Vagina (tissue), 2 donors: ENCODE measurements around the gene EPN2. TPM values are rescaled to one million over a fixed set of nuclear protein-coding genes. Genes with fewer than 3 reads are reported as not detected.

Experiments
- DNase-seq, 2 donors: peaks; one replicate each; pipeline ENCODE4 v3.0.0-alpha.2; 2017; ENCODE audit errors: extremely low spot score in 2 of 2
- H3K27ac ChIP-seq: fragments of 200-600 bp; sonication (generic); one replicate; pipeline ENCODE4 v1.5.1; 2019
- H3K27me3 ChIP-seq: fragments of 200-600 bp; sonication (generic); one replicate; pipeline ENCODE4 v1.5.1; 2019
- H3K36me3 ChIP-seq, 2 donors: fragments of 200-600 bp; sonication (generic); one replicate each; pipeline ENCODE4 v1.5.1; 2017 to 2019
- H3K4me1 ChIP-seq: fragments of 200-600 bp; sonication (generic); one replicate; pipeline ENCODE4 v1.5.1; 2019
- H3K4me3 ChIP-seq, 2 donors: fragments of 200-600 bp; sonication (generic); 1 replicate in 1 of 2; 2 replicates in 1 of 2; pipeline ENCODE4 v1.5.1; 2016 to 2019
- H3K9me3 ChIP-seq: fragments of 200-600 bp; sonication (generic); one replicate; pipeline ENCODE4 v1.5.1; 2019
- CTCF ChIP-seq, 3 experiments: fragments of 450-650 bp in 2 of 3; fragments of 200-600 bp in 1 of 3; sonication (generic) in 1 of 3; IDR thresholded peaks; one replicate each; pipeline ENCODE4 v1.5.1; 2017 to 2019; ENCODE audit warnings: antibody characterized with exemption in 3 of 3, mild to moderate bottlenecking in 2 of 3, moderate library complexity in 2 of 3
- POLR2A ChIP-seq, 2 donors: fragments of 450-650 bp; IDR thresholded peaks; one replicate each; pipeline ENCODE4 v1.6.1; 2017; ENCODE audit warnings: antibody characterized with exemption in 2 of 2, mild to moderate bottlenecking in 2 of 2, moderate library complexity in 2 of 2
- POLR2AphosphoS5 ChIP-seq, 2 donors: sonication (generic); formaldehyde crosslinking; IDR thresholded peaks; one replicate each; pipeline ENCODE4 v1.9.0; 2017; ENCODE audit warnings: antibody characterized with exemption in 2 of 2, mild to moderate bottlenecking in 2 of 2, low read depth in 1 of 2; ENCODE audit not compliant: insufficient read depth in 1 of 2
- intact Hi-C: fragments of 100-400 bp; cut with DNase I; formaldehyde crosslinking; loops from one replicate; pipeline ENCODE4 v1.15.1; 2023
- total RNA-seq: library from RNA; depleted of rRNA; stranded (reverse); fragments of >200 nt; gene quantifications from one replicate; pipeline ENCODE4 v1.2.3, GENCODE V29; 2016

The EPN2 gene
- total RNA-seq, 1 donor from 2014 or later: 65.6 TPM

- intact Hi-C loops: no loop called here
- Histone ChIP-seq H3K4me3 (no peak overlapping the region), H3K27ac (no peak overlapping the region), H3K9me3 (no peaks in the 10 kb centered on the region), H3K36me3 (no peaks in the 10 kb centered on the region), H3K4me1 (peaks cover 4% of the 10 kb centered on the region), H3K27me3 (no peaks in the 10 kb centered on the region)
- DNase-seq: no peak
- TF ChIP-seq POLR2AphosphoS5 (IDR thresholded peaks at IDR 0.05; ENCODE audit: insufficient read depth in 1 of 2, low read depth in 1 of 2) (no peak), CTCF (IDR thresholded peaks at IDR 0.05) (no peak), POLR2A (IDR thresholded peaks at IDR 0.05) (no peak)
These were observed 117.6 kb downstream of the EPN2 start for GRCh38 chr17:19354748-19355147.

GRCh38 chr17:19357351-19357750 lies 120.2 kb downstream of the EPN2 start:
- no peak for TF ChIP-seq CTCF (IDR thresholded peaks at IDR 0.05)
- TF ChIP-seq POLR2A (IDR thresholded peaks at IDR 0.05): no peak
- TF ChIP-seq POLR2AphosphoS5 (IDR thresholded peaks at IDR 0.05; ENCODE audit: insufficient read depth in 1 of 2, low read depth in 1 of 2): no peak
- H3K4me3 ChIP-seq: no peak overlapping the region
- peaks cover 14% of the 10 kb centered on the region for H3K4me1 ChIP-seq
- no peak for DNase-seq
- H3K27me3 ChIP-seq: no peaks in the 10 kb centered on the region
- H3K27ac ChIP-seq: no peak overlapping the region
- no peaks in the 10 kb centered on the region for H3K36me3 ChIP-seq
- no peaks in the 10 kb centered on the region for H3K9me3 ChIP-seq
- intact Hi-C loops: no loop called here

GRCh38 chr17:19357761-19358160 lies 120.6 kb downstream of the EPN2 start:
- peaks cover 14% of the 10 kb centered on the region for H3K4me1 ChIP-seq
- intact Hi-C loops: no loop called here
- TF ChIP-seq POLR2A (IDR thresholded peaks at IDR 0.05) (no peak), CTCF (IDR thresholded peaks at IDR 0.05) (no peak), POLR2AphosphoS5 (IDR thresholded peaks at IDR 0.05; ENCODE audit: insufficient read depth in 1 of 2, low read depth in 1 of 2) (no peak)
- DNase-seq: no peak
- no peak overlapping the region for H3K27ac ChIP-seq
- no peaks in the 10 kb centered on the region for H3K27me3 ChIP-seq
- H3K9me3 ChIP-seq: no peaks in the 10 kb centered on the region
- no peaks in the 10 kb centered on the region for H3K36me3 ChIP-seq
- H3K4me3 ChIP-seq: no peak overlapping the region

- Histone ChIP-seq H3K27ac (no peak overlapping the region), H3K4me1 (peaks cover 11% of the 10 kb centered on the region), H3K9me3 (no peaks in the 10 kb centered on the region), H3K27me3 (no peaks in the 10 kb centered on the region), H3K4me3 (no peak overlapping the region), H3K36me3 (no peaks in the 10 kb centered on the region)
- TF ChIP-seq POLR2A (IDR thresholded peaks at IDR 0.05): no peak
- no peak for TF ChIP-seq POLR2AphosphoS5 (IDR thresholded peaks at IDR 0.05; ENCODE audit: insufficient read depth in 1 of 2, low read depth in 1 of 2)
- TF ChIP-seq CTCF (IDR thresholded peaks at IDR 0.05): no peak
- no peak for DNase-seq
- intact Hi-C loops: no loop called here
These were observed 122.0 kb downstream of the EPN2 start for GRCh38 chr17:19359151-19359550.

- H3K36me3 ChIP-seq: no peaks in the 10 kb centered on the region
- no peak for TF ChIP-seq CTCF (IDR thresholded peaks at IDR 0.05)
- TF ChIP-seq POLR2A (IDR thresholded peaks at IDR 0.05): no peak
- TF ChIP-seq POLR2AphosphoS5 (IDR thresholded peaks at IDR 0.05; ENCODE audit: insufficient read depth in 1 of 2, low read depth in 1 of 2): no peak
- no peak overlapping the region for H3K27ac ChIP-seq
- H3K4me3 ChIP-seq: no peak overlapping the region
- H3K27me3 ChIP-seq: no peaks in the 10 kb centered on the region
- H3K9me3 ChIP-seq: no peaks in the 10 kb centered on the region
- DNase-seq: no peak
- intact Hi-C loops: loop anchor here (10.0 kb wide), 1 partner anchor 405 kb away; no protein-coding TSS in a partner anchor
- H3K4me1 ChIP-seq: peaks cover 11% of the 10 kb centered on the region
These were observed 122.7 kb downstream of the EPN2 start for GRCh38 chr17:19359856-19360255.
